ENCODE results near the gene NPTXR. TPM values are rescaled to one million over a fixed set of nuclear protein-coding genes. Genes with fewer than 3 reads are reported as not detected.

The NPTXR gene
- total and polyA plus RNA-seq, 10 of the 15 experiments (the other 5 are each of a cell fraction or from before 2014, with no cell fraction given) = 0.02 to 0.38 (median 0.07) TPM; not detected in 2

- H4K20me1 ChIP-seq (ENCODE audit: control insufficient read depth, insufficient read depth) = no peaks in the 10 kb centered on the region
- peaks cover 17% of the 10 kb centered on the region for H3K79me2 ChIP-seq (ENCODE audit: control insufficient read depth, insufficient read depth, low read length)
- ChIA-PET SMC1A (ENCODE audit: uncharacterized antibody, unreplicated experiment) (interaction anchor here (0.7 to 2.0 kb wide), 8 partner anchors 23 to 224 kb away, joined by 3 to 13 read pairs (median 7); partner anchors contain the start of gene APOBEC3B), POLR2A (interaction anchor here (0.6 to 2.5 kb wide), 6 partner anchors 60 to 444 kb away, joined by 3 to 9 read pairs (median 6); partner anchors contain the start of genes APOBEC3B and RPL3), RAD21 (ENCODE audit: unreplicated experiment) (interaction anchor here (0.7 to 2.2 kb wide), 11 partner anchors 9 to 274 kb away, joined by 3 to 16 read pairs (median 6); no protein-coding TSS in a partner anchor), CTCF (interaction anchor here (1.0 to 1.6 kb wide), 5 partner anchors 53 to 128 kb away, joined by 3 to 6 read pairs (median 3); no protein-coding TSS in a partner anchor)
- no peak overlapping the region for H3K4me2 ChIP-seq (ENCODE audit: control insufficient read depth, insufficient read depth)
- H3K4me1 ChIP-seq (ENCODE audit: control insufficient read depth, insufficient read depth, low read length) = peaks cover 20% of the 10 kb centered on the region
- no peak for ATAC-seq
- no peaks in the 10 kb centered on the region for H3K27me3 ChIP-seq (replicated peaks in 1 of 2; ENCODE audit: control insufficient read depth in 2 of 2, insufficient read depth in 2 of 2, low read length in 1 of 2)
- peak overlapping the region; percentile 1; the same call in 1 of the 2 replicates for H3K27ac ChIP-seq (ENCODE audit: control insufficient read depth, insufficient read depth)
- in situ Hi-C loops (cut with MboI) (loop anchor here (5.0 kb wide), 2 partner anchors 128 to 243 kb away; no protein-coding TSS in a partner anchor), intact Hi-C loops (cut with micrococcal nuclease; ENCODE audit: unreplicated experiment) (loop anchor here (1.0 to 5.0 kb wide), 5 partner anchors 67 to 443 kb away; partner anchors contain the start of genes APOBEC3B, CBX7 and RPL3)
- peaks cover 1 to 3% of the 10 kb centered on the region in 2 experiments; a peak in 2 of 4 replicates for H3K36me3 ChIP-seq (ENCODE audit: control insufficient read depth in 2 of 2, insufficient read depth in 2 of 2, low read length in 1 of 2)
- H3K4me3 ChIP-seq = no peak overlapping the region
- no peak for DNase-seq (ENCODE audit: low read depth, low spot score)
- no peaks in the 10 kb centered on the region for H3K9me3 ChIP-seq (replicated peaks; ENCODE audit: control insufficient read depth, insufficient read depth, low read length)
- BruUV-seq (replicated peaks) = no TSS peak
- TF ChIP-seq ZNF217 (IDR thresholded peaks at IDR 0.05) (no peak), CHD2 (IDR thresholded peaks at IDR 0.05; ENCODE audit: borderline replicate concordance, low read depth, low read length) (no peak), ETV6 (conservative IDR thresholded peaks at IDR 0.05 in 1 of 2, IDR thresholded peaks at IDR 0.05 in 1 of 2; ENCODE audit: borderline replicate concordance in 1 of 2, low read depth in 1 of 2) (no peak), PKNOX1 (IDR thresholded peaks at IDR 0.05) (no peak), ZNF622 (IDR thresholded peaks at IDR 0.05) (no peak), ZBTB4 (CRISPR knock-in tag; IDR thresholded peaks at IDR 0.05) (no peak), MLLT1 (IDR thresholded peaks at IDR 0.05) (no peak), ASH2L (IDR thresholded peaks at IDR 0.05; ENCODE audit: borderline replicate concordance, low read depth) (no peak), HDGF (IDR thresholded peaks at IDR 0.05) (no peak; the same call in 1 of the 2 replicates), ZNF384 (IDR thresholded peaks at IDR 0.05; ENCODE audit: borderline replicate concordance, low read depth, low read length) (no peak), GATAD2B (conservative IDR thresholded peaks at IDR 0.05; ENCODE audit: low read depth) (no peak)
- H2AFZ ChIP-seq (ENCODE audit: control insufficient read depth, low read depth, low read length) = no peak overlapping the region
- FAIRE-seq = no peak
- no peak overlapping the region for H3K9ac ChIP-seq (ENCODE audit: control insufficient read depth, insufficient read depth, low read length)
- WGBS (ENCODE audit: insufficient coverage, insufficient replicate concordance, low lambda C conversion rate, missing lambda C conversion rate) = 81% methylated on average over 13 of the region's 13 CpGs
Observed at GRCh38 chr22:38874529-38875222, 30.8 kb upstream of the NPTXR start.

Data from GM12878 (cell line).